ENCODE measurements around the gene IFNA6.

The IFNA6 gene

DNA sequence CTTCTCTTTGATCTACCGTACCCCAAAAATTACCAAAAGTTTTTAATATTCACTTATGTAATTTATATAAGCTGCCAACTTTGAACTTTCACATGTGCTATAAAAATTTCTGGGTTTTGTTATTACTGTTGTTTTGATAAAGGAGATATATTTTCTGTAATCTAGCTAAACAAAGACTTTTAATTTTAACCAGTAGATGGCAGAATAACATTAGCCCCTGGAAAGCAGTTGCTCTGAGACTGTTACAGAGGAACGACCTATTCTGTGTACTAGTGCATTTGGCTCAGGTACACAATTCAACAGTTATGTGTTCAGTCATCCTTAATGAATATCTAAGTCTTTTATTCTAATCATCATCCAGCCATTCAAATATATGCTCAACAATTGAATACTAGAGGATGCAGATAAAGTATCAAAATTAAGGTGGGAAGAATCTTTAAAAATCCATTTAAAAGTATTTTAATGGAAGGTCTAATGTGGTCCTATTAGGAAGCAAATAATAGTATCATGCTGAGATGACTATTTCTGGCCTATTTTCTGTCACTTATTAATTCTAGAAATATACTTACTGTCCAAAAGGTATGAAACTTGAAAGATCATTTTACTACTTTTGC, 24.1 kb downstream of the IFNA6 start:
- FAIRE-seq, result peak; percentile 83

DNA sequence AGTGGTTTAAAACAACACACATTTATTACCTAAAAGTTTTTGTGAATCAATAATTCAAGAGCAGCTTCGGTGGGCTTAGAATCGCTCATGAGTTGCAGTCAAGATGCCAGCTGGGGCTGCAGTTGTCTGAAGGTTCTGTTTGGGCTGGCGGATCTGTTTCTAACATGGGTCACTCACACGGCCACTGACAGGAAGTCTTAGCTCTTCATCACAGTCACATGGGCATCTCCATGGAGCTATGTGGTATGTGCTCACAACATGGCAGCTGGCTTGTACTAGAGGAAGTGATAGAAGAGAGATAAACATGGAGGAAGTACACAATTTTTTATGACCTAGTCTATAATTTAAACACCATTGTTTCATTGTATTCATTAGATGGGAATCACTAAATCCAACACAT, 26.6 kb downstream of the IFNA6 start:
- no peak for FAIRE-seq

DNA sequence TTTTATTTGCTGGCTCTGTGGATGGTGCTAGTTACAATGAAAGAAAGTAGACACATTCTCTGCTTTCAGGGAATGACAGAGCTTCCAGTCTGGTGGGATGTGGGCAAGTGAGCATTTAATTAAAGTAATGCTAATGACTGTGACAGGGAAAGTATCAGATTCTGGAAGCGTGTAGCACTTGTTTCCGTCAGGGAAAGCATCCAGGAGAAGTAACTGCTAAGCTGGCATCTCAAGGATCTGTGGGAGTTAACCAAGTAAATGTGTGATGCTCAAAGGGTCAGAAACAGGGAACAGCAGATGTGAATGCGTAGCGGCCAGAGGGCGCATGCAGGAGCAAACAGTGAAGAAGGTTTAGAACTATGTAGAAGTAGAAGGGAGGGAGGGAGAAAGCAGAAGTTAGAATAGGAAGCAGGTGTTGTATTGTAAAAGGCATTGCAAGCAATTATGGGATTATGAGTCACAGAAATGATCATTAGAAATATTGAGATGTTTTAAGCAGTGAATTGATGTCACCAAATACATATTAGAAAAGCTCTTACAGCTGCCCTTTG, 27.7 kb downstream of the IFNA6 start:
- no peak for FAIRE-seq

DNA sequence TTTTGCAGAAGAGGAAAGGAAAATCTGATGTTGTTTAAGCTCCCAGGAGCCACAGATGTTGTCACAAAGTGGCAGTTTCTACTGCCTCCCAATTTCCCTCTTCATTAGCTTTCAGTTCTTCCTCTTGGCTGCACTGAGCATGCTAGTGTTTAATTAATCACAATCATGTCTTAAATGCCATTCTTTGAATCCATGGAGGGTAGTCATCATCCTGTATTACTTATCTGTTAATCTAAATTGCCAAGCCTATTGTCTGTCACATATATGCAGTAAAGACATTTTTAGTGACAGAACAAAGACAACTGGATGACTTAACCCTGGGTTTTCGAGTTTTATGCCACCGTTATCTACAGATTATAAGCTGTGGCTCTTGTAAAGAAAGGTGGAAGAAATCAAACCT, 30.2 kb downstream of the IFNA6 start:
- FAIRE-seq, result no peak

DNA sequence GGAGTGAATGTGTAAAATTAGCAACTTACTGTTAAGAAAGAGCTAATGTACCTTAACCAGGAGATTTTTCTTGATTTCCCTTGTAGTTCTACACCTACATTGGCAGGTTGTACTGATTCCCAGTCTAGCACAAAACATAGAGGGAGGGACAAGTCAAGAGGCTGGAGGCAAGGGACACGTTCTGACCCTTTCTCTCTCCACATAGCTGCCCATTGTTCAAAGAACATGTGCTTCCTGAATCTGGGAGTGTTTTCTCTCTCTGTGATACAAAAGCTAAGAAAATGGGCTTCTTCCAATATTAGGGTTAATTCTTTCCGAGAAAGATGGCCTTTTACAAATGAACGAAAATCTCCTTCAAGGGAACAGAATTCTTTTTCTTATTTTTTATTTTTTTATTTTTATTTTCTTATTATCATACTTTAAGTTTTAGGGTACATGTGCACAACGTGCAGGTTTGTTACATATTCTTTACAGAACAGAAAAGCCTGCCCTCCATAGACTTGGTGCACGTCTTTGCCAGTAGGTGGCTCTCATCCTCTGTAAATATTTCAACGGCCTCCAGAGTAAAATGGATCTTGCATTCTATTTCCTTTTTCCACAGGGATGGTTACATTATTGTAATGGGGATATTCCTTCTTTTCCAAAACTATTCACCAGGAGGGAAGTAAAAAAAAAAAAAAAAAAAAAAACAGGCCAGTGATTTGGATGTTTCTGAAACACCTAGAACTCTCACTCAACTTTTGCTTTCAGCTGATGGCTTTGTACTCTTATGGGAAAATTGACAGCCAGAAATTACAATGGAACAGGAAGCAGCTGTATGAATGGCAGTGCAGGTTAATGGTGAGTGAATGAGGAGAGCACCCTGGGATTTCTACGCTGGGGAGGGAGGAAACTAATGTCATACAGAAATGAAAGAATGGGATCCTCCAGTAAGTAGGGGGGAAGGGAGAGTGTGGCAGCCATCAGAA, 32.4 kb downstream of the IFNA6 start:
- FAIRE-seq, result peak; percentile 78

DNA sequence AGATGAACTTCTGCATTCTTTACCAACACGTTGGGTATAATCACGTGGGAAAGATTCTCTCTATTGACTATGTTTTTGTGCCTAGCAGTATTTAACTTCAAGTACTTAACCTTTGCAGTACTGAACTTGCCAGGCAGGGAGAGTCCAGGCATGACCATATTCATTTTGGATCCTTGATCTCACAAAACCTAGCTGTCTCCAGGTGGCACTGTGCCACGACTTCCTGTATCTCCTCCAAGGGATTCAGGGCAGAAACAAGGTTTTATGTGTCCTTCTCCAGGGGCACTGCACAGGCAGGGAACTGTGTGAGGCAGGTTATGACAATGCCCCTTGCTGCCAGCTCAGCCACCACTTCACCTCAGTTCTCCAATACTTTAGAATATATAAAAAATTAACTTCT, 33.8 kb downstream of the IFNA6 start:
- no peak for FAIRE-seq

DNA sequence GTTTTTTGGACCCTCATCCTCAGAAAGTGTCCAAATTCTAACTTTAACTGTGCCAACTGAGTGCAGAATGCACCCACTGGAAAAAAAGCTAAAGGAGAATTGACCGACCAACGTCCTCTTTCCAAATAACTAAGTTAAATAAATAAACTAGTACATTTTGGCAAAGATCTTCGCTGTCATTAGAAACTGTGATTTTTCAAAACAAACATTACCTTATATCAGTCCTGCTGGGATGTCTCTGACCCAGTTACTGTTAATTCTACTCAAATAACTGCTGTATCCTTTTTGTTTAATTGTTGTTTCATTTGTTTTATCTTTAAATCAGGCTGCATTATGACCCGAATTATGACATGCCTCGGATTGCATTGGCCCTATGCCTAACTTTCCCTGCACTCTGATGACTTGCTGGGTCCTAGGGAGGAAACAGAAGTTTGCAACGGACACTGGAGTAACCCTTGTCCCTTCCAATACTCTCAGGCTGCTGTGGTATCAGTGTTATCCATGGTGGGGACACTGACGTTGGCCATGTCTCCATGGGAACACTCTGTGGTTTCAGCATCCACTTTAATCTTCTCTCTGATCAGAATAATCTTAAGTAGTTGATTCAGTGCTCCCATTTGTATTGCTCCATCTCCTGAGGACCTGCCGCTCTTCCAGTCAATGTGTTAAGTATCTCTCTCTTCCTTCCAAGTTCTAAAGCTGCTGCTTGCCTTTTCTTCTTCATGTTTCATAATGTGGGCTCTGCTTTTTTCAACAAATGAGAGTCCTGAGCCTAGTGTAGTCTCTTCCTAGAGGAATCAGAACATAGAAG, 34.5 kb downstream of the IFNA6 start:
- no peak for FAIRE-seq

DNA sequence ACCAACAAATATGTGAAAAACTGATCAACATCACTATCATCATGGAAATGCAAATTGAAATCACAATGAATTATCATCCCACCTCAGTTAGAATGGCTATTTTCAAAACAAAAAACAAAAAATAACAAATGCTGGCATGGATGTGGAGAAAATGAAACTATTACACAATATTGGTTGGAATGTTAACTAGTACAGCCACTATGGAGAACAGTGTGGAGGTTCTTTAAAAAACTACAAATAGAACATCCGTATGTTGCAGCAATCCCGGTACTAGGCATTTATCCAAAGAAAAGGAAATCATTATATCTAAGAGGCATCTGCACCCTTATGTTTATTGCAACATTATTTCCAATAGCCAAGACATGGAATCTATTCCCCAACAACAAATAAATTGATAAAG, 36.5 kb downstream of the IFNA6 start:
- no peak for FAIRE-seq

DNA sequence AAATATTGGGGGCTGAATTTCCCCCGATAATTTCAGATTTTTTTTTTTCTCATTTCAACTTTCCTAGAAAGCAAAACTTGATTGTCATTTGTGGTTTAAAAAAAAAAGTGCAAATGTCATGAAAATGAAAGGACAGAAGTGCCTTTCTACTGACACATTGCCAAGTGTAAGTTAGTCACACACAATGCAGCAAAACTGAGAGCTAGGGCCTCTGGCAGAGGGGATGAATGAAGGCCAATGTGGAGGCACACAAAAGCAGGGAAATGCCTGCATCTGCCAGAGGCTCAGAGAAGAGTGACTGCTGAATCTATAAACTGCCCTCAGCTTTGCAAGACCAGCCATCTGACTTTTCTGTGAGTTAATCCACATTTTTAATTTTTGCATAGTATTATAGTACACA, 38.8 kb downstream of the IFNA6 start:
- FAIRE-seq, result no peak

DNA sequence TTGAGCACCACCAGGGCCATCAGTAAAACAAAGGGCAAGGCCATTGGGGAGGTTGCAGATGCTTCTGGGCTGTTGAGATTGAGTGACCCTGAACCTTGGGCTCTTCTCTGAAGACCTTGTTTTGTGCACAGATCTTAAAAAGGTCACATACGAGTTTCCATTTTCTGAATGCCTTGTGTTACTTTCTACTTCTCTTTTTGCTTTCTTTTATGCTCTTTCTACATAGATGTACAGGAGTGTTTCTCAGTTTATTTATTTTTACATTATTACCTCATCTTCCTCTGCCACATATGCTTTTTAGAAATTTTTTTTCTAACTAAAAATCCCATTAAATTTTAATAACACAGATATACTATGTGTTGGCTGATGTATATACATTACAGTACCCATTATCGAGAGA, 45.5 kb downstream of the IFNA6 start, which contains the start of gene IFNA5:
Gene IFNA5 (minus strand): TSS at position 101 of the 400 bp plus-strand sequence. CDS start 57 bp downstream, at position 44.
- FAIRE-seq, result no peak
